SK-N-SH (cell line): ENCODE measurements around the gene ACO1. TPM values are rescaled to one million over a fixed set of nuclear protein-coding genes. Genes with fewer than 3 reads are reported as not detected.

Source experiments
- CTCF ChIA-PET: fragments of 300-600, 350-600 bp; formaldehyde crosslinking; extraction: SDS; loops from one replicate; lab custom pipeline; 2021; lab: Yijun Ruan, JAX
- POLR2A ChIA-PET: fragments of 350-600 bp; sonication (Branson Sonifier 250); formaldehyde crosslinking; extraction: SDS; loops from one replicate; lab custom pipeline; 2020; ENCODE audit warnings: antibody characterized with exemption, inconsistent platforms; lab: Yijun Ruan, JAX
- DNase-seq: peaks from one replicate; pipeline ENCODE4 v3.0.0; 2012
- H2AFZ ChIP-seq: fragments of 200-600 bp; sonication (generic); 2 replicates; pipeline ENCODE4 v1.8.1; 2016; ENCODE audit warnings: antibody characterized with exemption, mild to moderate bottlenecking, low read depth
- H3F3A ChIP-seq: fragments of 200-600 bp; sonication (generic); replicated peaks from 2 replicates; pipeline ENCODE3; 2016; ENCODE audit warnings: antibody characterized with exemption, mild to moderate bottlenecking; ENCODE audit not compliant: insufficient read depth
- H3K27ac ChIP-seq, 2 experiments: fragments of 200-500 bp in 1 of 2; fragments of 200-600 bp in 1 of 2; sonication (Bioruptor generic) in 1 of 2; sonication (generic), shearing (Covaris generic) in 1 of 2; 2 replicates each; pipeline versions ENCODE4 v1.5.1 to v1.6.1; 2014 to 2016; ENCODE audit warnings: low read depth in 2 of 2, inconsistent platforms in 1 of 2, low read length in 1 of 2, mild to moderate bottlenecking in 1 of 2, mixed read lengths in 1 of 2
- H3K27me3 ChIP-seq: fragments of 200-600 bp; sonication (generic), shearing (Covaris generic); 2 replicates; pipeline ENCODE4 v1.6.1; 2016; ENCODE audit warnings: mixed run types; ENCODE audit not compliant: insufficient read depth
- H3K36me3 ChIP-seq, 2 experiments: fragments of 200-500 bp in 1 of 2; fragments of 200-600 bp in 1 of 2; sonication (Bioruptor generic) in 1 of 2; sonication (generic) in 1 of 2; replicated peaks in 1 of 2; 2 replicates each; pipeline versions ENCODE3 to v1.5.1; 2014 to 2016; ENCODE audit warnings: low read length in 1 of 2, mild to moderate bottlenecking in 1 of 2; ENCODE audit not compliant: insufficient read depth in 2 of 2, control insufficient read depth in 1 of 2
- H3K4me1 ChIP-seq, 2 experiments: fragments of 200-500 bp in 1 of 2; fragments of 200-600 bp in 1 of 2; sonication (Bioruptor generic) in 1 of 2; sonication (generic), shearing (Covaris generic) in 1 of 2; 2 replicates each; pipeline versions ENCODE4 v1.5.1 to v1.6.1; 2014 to 2016; ENCODE audit warnings: low read depth in 1 of 2, low read length in 1 of 2, mixed run types in 1 of 2; ENCODE audit not compliant: insufficient read depth in 2 of 2, control insufficient read depth in 1 of 2
- H3K4me2 ChIP-seq: fragments of 200-600 bp; sonication (generic), shearing (Covaris generic); 2 replicates; pipeline ENCODE4 v1.6.1; 2017; ENCODE audit warnings: mixed run types
- H3K4me3 ChIP-seq, 2 experiments: fragments of 200-500 bp in 1 of 2; fragments of 200-600 bp in 1 of 2; sonication (Bioruptor generic) in 1 of 2; sonication (generic), shearing (Covaris generic) in 1 of 2; 2 replicates each; pipeline versions ENCODE4 v1.5.1 to v1.8.1; 2014 to 2016; ENCODE audit warnings: low read depth in 2 of 2, inconsistent platforms in 1 of 2, low read length in 1 of 2, mild to moderate bottlenecking in 1 of 2, mixed read lengths in 1 of 2, moderate library complexity in 1 of 2
- H3K79me2 ChIP-seq: fragments of 200-600 bp; sonication (generic); 2 replicates; pipeline ENCODE4 v1.8.1; 2017; ENCODE audit warnings: mild to moderate bottlenecking; ENCODE audit not compliant: insufficient read depth
- H3K9ac ChIP-seq: fragments of 200-600 bp; sonication (generic); 2 replicates; pipeline ENCODE4 v1.6.1; 2017; ENCODE audit warnings: mixed run types
- H3K9me2 ChIP-seq: fragments of 200-600 bp; sonication (generic); 2 replicates; pipeline ENCODE4 v1.6.1; 2017; ENCODE audit warnings: mixed run types
- H3K9me3 ChIP-seq: fragments of 200-600 bp; sonication (generic); 2 replicates; pipeline ENCODE4 v1.6.1; 2017; ENCODE audit warnings: mixed run types, mild to moderate bottlenecking, moderate library complexity
- H4K20me1 ChIP-seq: fragments of 200-600 bp; sonication (generic); 2 replicates; pipeline ENCODE4 v1.6.1; 2017; ENCODE audit warnings: mild to moderate bottlenecking, mixed run types; ENCODE audit not compliant: insufficient read depth
- GATA2 ChIP-seq: sonication (generic); formaldehyde crosslinking; IDR thresholded peaks from 2 replicates; pipeline ENCODE4 v1.5.0; 2020; ENCODE audit warnings: mild to moderate bottlenecking, missing genetic modification reagents
- MEF2A ChIP-seq: IDR thresholded peaks from 2 replicates; pipeline ENCODE4 v1.4.0; 2012; ENCODE audit warnings: low read depth, borderline replicate concordance
- NRF1 ChIP-seq: IDR thresholded peaks from 2 replicates; pipeline ENCODE4 v1.6.1; 2012; ENCODE audit warnings: low read depth, mild to moderate bottlenecking, low read length
- RAD21 ChIP-seq: IDR thresholded peaks from 2 replicates; pipeline ENCODE4 v1.6.1; 2012; ENCODE audit warnings: mild to moderate bottlenecking, low read length
- RXRA ChIP-seq: IDR thresholded peaks from 2 replicates; pipeline ENCODE4 v1.4.0; 2012; ENCODE audit warnings: low read depth, mild to moderate bottlenecking, borderline replicate concordance
- SIN3A ChIP-seq: IDR thresholded peaks from 2 replicates; pipeline ENCODE4 v1.6.1; 2012; ENCODE audit warnings: low read depth, mild to moderate bottlenecking, low read length, moderate library complexity, borderline replicate concordance
- SMC3 ChIP-seq: IDR thresholded peaks from 2 replicates; pipeline ENCODE4 v1.6.1; 2012; ENCODE audit warnings: low read depth, low read length, improper control_type of control experiment
- WGBS: methylation state at CpG from one replicate; pipeline ENCODE4 v1.1.6; 2017; ENCODE audit warnings: low lambda C conversion rate; 5-methylcytosine and 5-hydroxymethylcytosine counted together
- polyA plus RNA-seq, 3 experiments: library from polyadenylated mRNA; depleted of rRNA; stranded (reverse); fragments of >200 nt; gene quantifications; 2 replicates each; pipeline ENCODE4 v1.2.3, GENCODE V29; 2012
- TF ChIP-seq, protein P1 (sequence below): fragments of 200-600 bp; sonication (generic); IDR thresholded peaks from 2 replicates; pipeline ENCODE4 v1.6.1; 2017; ENCODE audit warnings: antibody characterized with exemption, mild to moderate bottlenecking, moderate library complexity
- TF ChIP-seq, protein P2 (sequence below): IDR thresholded peaks from 2 replicates; pipeline ENCODE4; 2012
- TF ChIP-seq, protein P3 (sequence below): fragments of 150-350 bp; IDR thresholded peaks from 2 replicates; pipeline ENCODE4 v1.6.1; 2016; ENCODE audit warnings: mild to moderate bottlenecking, low read depth, low read length

Gene ACO1
- polyA plus RNA-seq, 1 of the 3 experiments (the other 2 are of a cell fraction), result 25.4 TPM

DNA sequence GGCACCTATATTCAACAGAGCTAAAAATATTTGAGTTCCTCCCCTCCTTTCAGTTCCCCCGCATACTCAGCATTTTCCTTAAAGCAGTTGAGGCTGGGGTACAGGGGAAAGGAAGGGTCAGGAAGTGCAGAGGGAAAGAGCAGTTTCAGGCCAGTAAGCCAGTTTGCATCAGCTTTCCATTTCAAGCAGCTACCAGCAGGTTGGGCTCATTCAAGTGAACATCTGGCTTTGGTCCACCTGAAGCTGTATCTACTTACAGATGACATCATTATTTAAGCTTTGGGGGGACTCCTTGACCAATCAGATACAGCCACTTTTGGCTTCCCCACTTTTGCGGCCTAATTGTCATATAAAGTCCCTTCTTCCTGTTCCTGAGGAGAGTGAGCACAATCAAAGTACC, 8.2 kb upstream of the ACO1 start:
- H3K4me1 ChIP-seq, result peaks cover 0 to 4% of the 10 kb centered on the region in 2 experiments; a peak in 1 of 4 replicates
- ChIA-PET CTCF (interaction anchor here (1.0 to 7.4 kb wide), 3 partner anchors 59 to 205 kb away, joined by 4 to 620 read pairs (median 200); partner anchors contain the start of genes NDUFB6 and RIGI), POLR2A (no interaction called here)

DNA sequence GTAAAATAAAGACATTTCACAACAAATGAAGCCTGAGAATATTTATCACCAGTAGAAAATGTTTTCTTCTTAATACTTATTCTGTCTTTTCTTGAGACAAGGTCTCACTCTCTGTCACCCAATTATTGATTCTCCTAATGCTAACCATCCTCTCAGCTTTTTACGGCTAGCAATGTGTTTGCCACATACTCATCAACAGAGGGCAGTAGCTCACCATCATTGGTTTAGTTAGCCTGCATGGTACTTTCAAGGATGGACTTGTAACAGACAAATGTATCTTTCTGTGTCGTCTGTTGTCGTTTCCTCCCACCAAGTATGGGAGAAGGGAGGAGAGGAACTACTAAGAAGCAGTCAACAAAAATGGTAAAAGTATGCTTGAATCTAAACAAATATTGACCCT, 5.9 kb upstream of the ACO1 start:
- Histone ChIP-seq H3K9me3 (no peaks in the 10 kb centered on the region), H3K9me2 (no peaks in the 10 kb centered on the region), H3K79me2 (no peaks in the 10 kb centered on the region), H3K27me3 (no peaks in the 10 kb centered on the region), H3K4me1 (peaks cover 2 to 4% of the 10 kb centered on the region in 2 experiments; a peak in 2 of 4 replicates), H2AFZ (peak overlapping the region; percentile 75), H3K4me3 (peak overlapping the region in 1 of 2 experiments; percentile 40; a peak in 1 of 4 replicates), H4K20me1 (no peaks in the 10 kb centered on the region), H3F3A (no peaks in the 10 kb centered on the region), H3K36me3 (no peaks in the 10 kb centered on the region), H3K4me2 (peak overlapping the region; percentile 58; the same call in 1 of the 2 replicates), H3K27ac (no peak overlapping the region), H3K9ac (no peak overlapping the region)
- ChIA-PET CTCF (interaction anchor here (0.5 to 7.4 kb wide), 63 partner anchors 10 to 806 kb away, joined by 3 to 620 read pairs (median 5); partner anchors contain the start of genes NDUFB6, RIGI, SMIM27 and TOPORS), POLR2A (interaction anchor here (1.9 kb wide), 1 partner anchor 202 kb away, joined by 10 read pairs; no protein-coding TSS in a partner anchor)
- TF ChIP-seq RAD21 (peak; percentile 97), SMC3 (peak; percentile 75), SIN3A (no peak)
- TF ChIP-seq, protein P1, sequence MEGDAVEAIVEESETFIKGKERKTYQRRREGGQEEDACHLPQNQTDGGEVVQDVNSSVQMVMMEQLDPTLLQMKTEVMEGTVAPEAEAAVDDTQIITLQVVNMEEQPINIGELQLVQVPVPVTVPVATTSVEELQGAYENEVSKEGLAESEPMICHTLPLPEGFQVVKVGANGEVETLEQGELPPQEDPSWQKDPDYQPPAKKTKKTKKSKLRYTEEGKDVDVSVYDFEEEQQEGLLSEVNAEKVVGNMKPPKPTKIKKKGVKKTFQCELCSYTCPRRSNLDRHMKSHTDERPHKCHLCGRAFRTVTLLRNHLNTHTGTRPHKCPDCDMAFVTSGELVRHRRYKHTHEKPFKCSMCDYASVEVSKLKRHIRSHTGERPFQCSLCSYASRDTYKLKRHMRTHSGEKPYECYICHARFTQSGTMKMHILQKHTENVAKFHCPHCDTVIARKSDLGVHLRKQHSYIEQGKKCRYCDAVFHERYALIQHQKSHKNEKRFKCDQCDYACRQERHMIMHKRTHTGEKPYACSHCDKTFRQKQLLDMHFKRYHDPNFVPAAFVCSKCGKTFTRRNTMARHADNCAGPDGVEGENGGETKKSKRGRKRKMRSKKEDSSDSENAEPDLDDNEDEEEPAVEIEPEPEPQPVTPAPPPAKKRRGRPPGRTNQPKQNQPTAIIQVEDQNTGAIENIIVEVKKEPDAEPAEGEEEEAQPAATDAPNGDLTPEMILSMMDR, result peak; percentile 89
- TF ChIP-seq, protein P2, sequence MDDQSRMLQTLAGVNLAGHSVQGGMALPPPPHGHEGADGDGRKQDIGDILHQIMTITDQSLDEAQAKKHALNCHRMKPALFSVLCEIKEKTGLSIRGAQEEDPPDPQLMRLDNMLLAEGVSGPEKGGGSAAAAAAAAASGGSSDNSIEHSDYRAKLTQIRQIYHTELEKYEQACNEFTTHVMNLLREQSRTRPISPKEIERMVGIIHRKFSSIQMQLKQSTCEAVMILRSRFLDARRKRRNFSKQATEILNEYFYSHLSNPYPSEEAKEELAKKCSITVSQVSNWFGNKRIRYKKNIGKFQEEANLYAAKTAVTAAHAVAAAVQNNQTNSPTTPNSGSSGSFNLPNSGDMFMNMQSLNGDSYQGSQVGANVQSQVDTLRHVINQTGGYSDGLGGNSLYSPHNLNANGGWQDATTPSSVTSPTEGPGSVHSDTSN, result no peak
- 0% methylated on average over 3 of the region's 3 CpGs for WGBS
- DNase-seq, result peak; percentile 57

More for the DNA sequence above, 8.2 kb upstream of the ACO1 start:
- TF ChIP-seq, protein P3, sequence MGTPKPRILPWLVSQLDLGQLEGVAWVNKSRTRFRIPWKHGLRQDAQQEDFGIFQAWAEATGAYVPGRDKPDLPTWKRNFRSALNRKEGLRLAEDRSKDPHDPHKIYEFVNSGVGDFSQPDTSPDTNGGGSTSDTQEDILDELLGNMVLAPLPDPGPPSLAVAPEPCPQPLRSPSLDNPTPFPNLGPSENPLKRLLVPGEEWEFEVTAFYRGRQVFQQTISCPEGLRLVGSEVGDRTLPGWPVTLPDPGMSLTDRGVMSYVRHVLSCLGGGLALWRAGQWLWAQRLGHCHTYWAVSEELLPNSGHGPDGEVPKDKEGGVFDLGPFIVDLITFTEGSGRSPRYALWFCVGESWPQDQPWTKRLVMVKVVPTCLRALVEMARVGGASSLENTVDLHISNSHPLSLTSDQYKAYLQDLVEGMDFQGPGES, result no peak
- TF ChIP-seq MEF2A (no peak), SMC3 (no peak), NRF1 (no peak), GATA2 (CRISPR knock-in tag) (no peak), RXRA (no peak)
- Histone ChIP-seq H4K20me1 (no peaks in the 10 kb centered on the region), H3K4me2 (no peak overlapping the region), H3K9me2 (no peaks in the 10 kb centered on the region), H3K79me2 (no peaks in the 10 kb centered on the region), H3K27me3 (no peaks in the 10 kb centered on the region), H3K9ac (no peak overlapping the region), H3K27ac (no peak overlapping the region), H3K4me3 (no peak overlapping the region), H3K9me3 (no peaks in the 10 kb centered on the region), H2AFZ (no peak overlapping the region), H3K36me3 (no peaks in the 10 kb centered on the region), H3F3A (no peaks in the 10 kb centered on the region)
- DNase-seq, result no peak
- 18% methylated on average over 2 of the region's 2 CpGs for WGBS
